ENCODE measurements around the gene KLF17. TPM values are rescaled to one million over a fixed set of nuclear protein-coding genes. Genes with fewer than 3 reads are reported as not detected.

Gene KLF17, protein sequence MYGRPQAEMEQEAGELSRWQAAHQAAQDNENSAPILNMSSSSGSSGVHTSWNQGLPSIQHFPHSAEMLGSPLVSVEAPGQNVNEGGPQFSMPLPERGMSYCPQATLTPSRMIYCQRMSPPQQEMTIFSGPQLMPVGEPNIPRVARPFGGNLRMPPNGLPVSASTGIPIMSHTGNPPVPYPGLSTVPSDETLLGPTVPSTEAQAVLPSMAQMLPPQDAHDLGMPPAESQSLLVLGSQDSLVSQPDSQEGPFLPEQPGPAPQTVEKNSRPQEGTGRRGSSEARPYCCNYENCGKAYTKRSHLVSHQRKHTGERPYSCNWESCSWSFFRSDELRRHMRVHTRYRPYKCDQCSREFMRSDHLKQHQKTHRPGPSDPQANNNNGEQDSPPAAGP
- total RNA-seq (2014; rRNA removed; shearing (Covaris generic)) = not detected in 2 replicates
- not detected in 2 replicates for total RNA-seq (2022)
- Bru-seq, nascent RNA = not detected
- not detected for BruChase-seq, experiment 1, labeled RNA remaining after a 6-hour chase
- BruChase-seq, experiment 2, labeled RNA remaining after a 2-hour chase = not detected
- long read RNA-seq = 0 reads

GRCh38 chr1:44118682-44119081, at the start of gene KLF17:
KLF17 (plus strand) TSS chr1:44118821; CDS start chr1:44118908, 87 bp downstream.
- H3K4me1 ChIP-seq (ENCODE audit: insufficient read depth, low read length, poor library complexity, severe bottlenecking) = no peaks in the 10 kb centered on the region
- H3K27ac ChIP-seq (ENCODE audit: low read depth, low read length, poor library complexity, severe bottlenecking) = no peak within 1 kb of the TSS
- no peaks in the 10 kb centered on the region for H3K9me2 ChIP-seq (ENCODE audit: insufficient read depth, low read length)
- CTCF ChIA-PET (ENCODE audit: unreplicated experiment) = no interaction called here
- no peak within 1 kb of the TSS for H2AFZ ChIP-seq (ENCODE audit: low read length)
- H3K36me3 ChIP-seq (ENCODE audit: insufficient read depth, low read length) = no peaks in the 10 kb centered on the region
- H3K4me3 ChIP-seq (ENCODE audit: low read depth, low read length, poor library complexity, severe bottlenecking) = no peak within 1 kb of the TSS
- BruUV-seq (replicated peaks) = no TSS peak
- no peak within 1 kb of the TSS for H3K4me2 ChIP-seq (ENCODE audit: low read length)
- TF ChIP-seq, protein P1, sequence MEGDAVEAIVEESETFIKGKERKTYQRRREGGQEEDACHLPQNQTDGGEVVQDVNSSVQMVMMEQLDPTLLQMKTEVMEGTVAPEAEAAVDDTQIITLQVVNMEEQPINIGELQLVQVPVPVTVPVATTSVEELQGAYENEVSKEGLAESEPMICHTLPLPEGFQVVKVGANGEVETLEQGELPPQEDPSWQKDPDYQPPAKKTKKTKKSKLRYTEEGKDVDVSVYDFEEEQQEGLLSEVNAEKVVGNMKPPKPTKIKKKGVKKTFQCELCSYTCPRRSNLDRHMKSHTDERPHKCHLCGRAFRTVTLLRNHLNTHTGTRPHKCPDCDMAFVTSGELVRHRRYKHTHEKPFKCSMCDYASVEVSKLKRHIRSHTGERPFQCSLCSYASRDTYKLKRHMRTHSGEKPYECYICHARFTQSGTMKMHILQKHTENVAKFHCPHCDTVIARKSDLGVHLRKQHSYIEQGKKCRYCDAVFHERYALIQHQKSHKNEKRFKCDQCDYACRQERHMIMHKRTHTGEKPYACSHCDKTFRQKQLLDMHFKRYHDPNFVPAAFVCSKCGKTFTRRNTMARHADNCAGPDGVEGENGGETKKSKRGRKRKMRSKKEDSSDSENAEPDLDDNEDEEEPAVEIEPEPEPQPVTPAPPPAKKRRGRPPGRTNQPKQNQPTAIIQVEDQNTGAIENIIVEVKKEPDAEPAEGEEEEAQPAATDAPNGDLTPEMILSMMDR (conservative IDR thresholded peaks at IDR 0.05; ENCODE audit: low read length) = no peak
- no peak for TF ChIP-seq EZH2phosphoT487 (IDR thresholded peaks at IDR 0.05; ENCODE audit: borderline replicate concordance, low read depth, low read length)
- H4K20me1 ChIP-seq (ENCODE audit: insufficient read depth, low read length) = no peaks in the 10 kb centered on the region
- no peaks in the 10 kb centered on the region for H3K79me2 ChIP-seq (ENCODE audit: insufficient read depth, low read depth, low read length)
- POLR2A ChIA-PET = no interaction called here
- intact Hi-C loops (cut with micrococcal nuclease; ENCODE audit: unreplicated experiment) = no loop called here
- no peaks in the 10 kb centered on the region for H3K9me3 ChIP-seq (ENCODE audit: low read length)
- no peak for DNase-seq (ENCODE audit: low spot score)

- BruUV-seq (replicated peaks) = no TSS peak
These were observed 47.2 kb upstream of the KLF17 start for GRCh38 chr1:44071461-44071860.

More at GRCh38 chr1:44071461-44071860, 47.2 kb upstream of the KLF17 start:
- H3K36me3 ChIP-seq (ENCODE audit: insufficient read depth, low read length) = no peaks in the 10 kb centered on the region
- H3K27ac ChIP-seq (ENCODE audit: low read depth, low read length, poor library complexity, severe bottlenecking) = no peak overlapping the region
- peaks cover 33% of the 10 kb centered on the region for H3K4me1 ChIP-seq (ENCODE audit: insufficient read depth, low read length, poor library complexity, severe bottlenecking)
- no peak for DNase-seq (ENCODE audit: low spot score)
- H3K9me3 ChIP-seq (ENCODE audit: low read length) = no peaks in the 10 kb centered on the region
- CTCF ChIA-PET (ENCODE audit: unreplicated experiment) = no interaction called here
- H3K79me2 ChIP-seq (ENCODE audit: insufficient read depth, low read depth, low read length) = no peaks in the 10 kb centered on the region
- no peak for TF ChIP-seq EZH2phosphoT487 (IDR thresholded peaks at IDR 0.05; ENCODE audit: borderline replicate concordance, low read depth, low read length)
- TF ChIP-seq, protein P1 (conservative IDR thresholded peaks at IDR 0.05; ENCODE audit: low read length) = no peak
- intact Hi-C loops (cut with micrococcal nuclease; ENCODE audit: unreplicated experiment) = no loop called here
- no peak overlapping the region for H3K4me3 ChIP-seq (ENCODE audit: low read depth, low read length, poor library complexity, severe bottlenecking)
- POLR2A ChIA-PET = no interaction called here
- no peak overlapping the region for H2AFZ ChIP-seq (ENCODE audit: low read length)
- no peak overlapping the region for H3K4me2 ChIP-seq (ENCODE audit: low read length)
- H4K20me1 ChIP-seq (ENCODE audit: insufficient read depth, low read length) = no peaks in the 10 kb centered on the region
- H3K9me2 ChIP-seq (ENCODE audit: insufficient read depth, low read length) = no peaks in the 10 kb centered on the region

All from OCI-LY7 (cell line).